Stimulated activated naive B cell treated with anti-CD40 and anti-IgM and Interleukin-4, amounts not matched to agents 10 μg/mL and 1 μg/mL and 100 μg/mL, for 72 hours (primary cell): ENCODE results near the gene ZNF655.
"Not testable (repeated sequence)": the region's sequence is repeated elsewhere in the genome, so short reads cannot be mapped to it uniquely, and the experiment has no call there.

Source experiments
- ATAC-seq, 2 donors: fragments of 150-1000 bp; cut with Tn5 transposase; replicated peaks; 2 replicates each; pipeline ENCODE4 v1.10.0; 2021; ENCODE audit warnings: moderate library complexity in 1 of 2
- DNase-seq: peaks from one replicate; pipeline ENCODE4 v3.0.0; 2021
- H3K27ac Mint-ChIP-seq: one replicate; pipeline ENCODE4 v1.8.0; 2022; ENCODE audit warnings: mild to moderate bottlenecking, mixed read lengths
- H3K27me3 Mint-ChIP-seq, 2 donors: one replicate each; pipeline ENCODE4 v1.8.0; 2022; ENCODE audit warnings: mixed read lengths in 2 of 2
- H3K36me3 Mint-ChIP-seq, 2 donors: one replicate each; pipeline ENCODE4 v1.8.0; 2022; ENCODE audit warnings: mixed read lengths in 2 of 2, mild to moderate bottlenecking in 1 of 2
- H3K4me1 Mint-ChIP-seq, 2 donors: one replicate each; pipeline ENCODE4 v1.8.0; 2022; ENCODE audit warnings: mixed read lengths in 2 of 2, mild to moderate bottlenecking in 1 of 2
- H3K4me3 Mint-ChIP-seq, 2 donors: one replicate each; pipeline ENCODE4 v1.8.0; 2022; ENCODE audit warnings: mild to moderate bottlenecking in 2 of 2, mixed read lengths in 2 of 2, moderate library complexity in 1 of 2
- H3K9me3 Mint-ChIP-seq, 2 donors: one replicate each; pipeline ENCODE4 v1.8.0; 2022; ENCODE audit warnings: mixed read lengths in 2 of 2, mild to moderate bottlenecking in 1 of 2

Gene ZNF655

GRCh38 chr7:99573257-99573656, 14.8 kb downstream of the ZNF655 start:
- Mint-ChIP-seq H3K4me3 (no peak overlapping the region), H3K27me3 (no peaks in the 10 kb centered on the region), H3K36me3 (peaks cover 25 to 33% of the 10 kb centered on the region in 2 donors), H3K9me3 (no peaks in the 10 kb centered on the region), H3K4me1 (peaks cover 4 to 11% of the 10 kb centered on the region in 2 donors), H3K27ac (no peak overlapping the region)
- no peak for ATAC-seq
- no peak for DNase-seq

- DNase-seq (no peak), ATAC-seq (no peak)
- Mint-ChIP-seq H3K4me3 (no peak overlapping the region), H3K9me3 (no peaks in the 10 kb centered on the region), H3K27me3 (no peaks in the 10 kb centered on the region), H3K36me3 (peaks cover 20 to 24% of the 10 kb centered on the region in 2 donors), H3K4me1 (peaks cover 15 to 32% of the 10 kb centered on the region in 2 donors), H3K27ac (no peak overlapping the region)
Observed at GRCh38 chr7:99576251-99576650, 17.8 kb downstream of the ZNF655 start.

GRCh38 chr7:99579281-99579955, 21.0 kb downstream of the ZNF655 start:
- peaks cover 0 to 4% of the 10 kb centered on the region in 2 donors for H3K36me3 Mint-ChIP-seq
- no peak for DNase-seq
- H3K9me3 Mint-ChIP-seq, result no peaks in the 10 kb centered on the region
- peak overlapping the region; percentile 92 for H3K4me3 Mint-ChIP-seq
- peaks cover 15 to 33% of the 10 kb centered on the region in 2 donors for H3K4me1 Mint-ChIP-seq
- peaks cover 0 to 6% of the 10 kb centered on the region in 2 donors for H3K27me3 Mint-ChIP-seq
- ATAC-seq, result no peak
- no peak overlapping the region for H3K27ac Mint-ChIP-seq

GRCh38 chr7:99579956-99580777, 21.7 kb downstream of the ZNF655 start:
- Mint-ChIP-seq H3K9me3 (no peaks in the 10 kb centered on the region), H3K4me3 (peak overlapping the region; percentile 92), H3K27ac (peak overlapping the region; percentile 47), H3K4me1 (peaks cover 15 to 33% of the 10 kb centered on the region in 2 donors), H3K36me3 (peaks cover 0 to 4% of the 10 kb centered on the region in 2 donors), H3K27me3 (peaks cover 0 to 6% of the 10 kb centered on the region in 2 donors)
- peak; percentile 64 to 70 for ATAC-seq
- DNase-seq, result no peak

- H3K36me3 Mint-ChIP-seq, DNase-seq, ATAC-seq, H3K9me3 Mint-ChIP-seq, H3K27me3 Mint-ChIP-seq: not testable (repeated sequence)
- H3K4me3 Mint-ChIP-seq, result peak overlapping the region; percentile 92
- peak overlapping the region; percentile 47 for H3K27ac Mint-ChIP-seq
- H3K4me1 Mint-ChIP-seq, result peaks cover 15 to 33% of the 10 kb centered on the region in 2 donors
Observed at GRCh38 chr7:99580778-99581332, 22.4 kb downstream of the ZNF655 start.

- no peaks in the 10 kb centered on the region for H3K36me3 Mint-ChIP-seq
- no peaks in the 10 kb centered on the region for H3K4me1 Mint-ChIP-seq
- H3K27me3 Mint-ChIP-seq, result peaks cover 9 to 21% of the 10 kb centered on the region in 2 donors
- ATAC-seq, result peak in 1 of 2 donors; percentile 27
- no peak overlapping the region for H3K27ac Mint-ChIP-seq
- DNase-seq, result no peak
- H3K9me3 Mint-ChIP-seq, result no peaks in the 10 kb centered on the region
- no peak overlapping the region for H3K4me3 Mint-ChIP-seq
Observed at GRCh38 chr7:99588868-99589267, 30.4 kb downstream of the ZNF655 start.

- H3K27me3 Mint-ChIP-seq, result no peaks in the 10 kb centered on the region
- no peaks in the 10 kb centered on the region for H3K9me3 Mint-ChIP-seq
- H3K4me3 Mint-ChIP-seq, result no peak overlapping the region
- H3K27ac Mint-ChIP-seq, result no peak overlapping the region
- ATAC-seq (peak; percentile 25 to 31), DNase-seq (no peak)
- H3K4me1 Mint-ChIP-seq, result no peaks in the 10 kb centered on the region
- peaks cover 0 to 5% of the 10 kb centered on the region in 2 donors for H3K36me3 Mint-ChIP-seq
Observed at GRCh38 chr7:99594948-99595745, 36.7 kb downstream of the ZNF655 start.

- DNase-seq (no peak), ATAC-seq (no peak)
- Mint-ChIP-seq H3K36me3 (peaks cover 0 to 6% of the 10 kb centered on the region in 2 donors), H3K4me3 (no peak overlapping the region), H3K4me1 (no peaks in the 10 kb centered on the region), H3K9me3 (no peaks in the 10 kb centered on the region), H3K27me3 (no peaks in the 10 kb centered on the region), H3K27ac (no peak overlapping the region)
Observed at GRCh38 chr7:99596408-99596955, 38.0 kb downstream of the ZNF655 start.

- no peaks in the 10 kb centered on the region for H3K9me3 Mint-ChIP-seq
- H3K27me3 Mint-ChIP-seq, result no peaks in the 10 kb centered on the region
- no peak for DNase-seq
- no peak for ATAC-seq
- no peak within 1 kb of the TSS for H3K27ac Mint-ChIP-seq
- H3K36me3 Mint-ChIP-seq, result peaks cover 0 to 6% of the 10 kb centered on the region in 2 donors
- H3K4me3 Mint-ChIP-seq, result no peak within 1 kb of the TSS
- no peaks in the 10 kb centered on the region for H3K4me1 Mint-ChIP-seq
Observed at GRCh38 chr7:99597762-99598501, 39.5 kb downstream of the ZNF655 start, which contains the start of gene TMEM225B. TSS of gene TMEM225B (plus strand) at chr7:99598267. CDS start at chr7:99604389, 6,122 bp downstream.

GRCh38 chr7:99599836-99600235, 41.4 kb downstream of the ZNF655 start:
- Mint-ChIP-seq H3K4me3 (no peak overlapping the region), H3K9me3 (no peaks in the 10 kb centered on the region), H3K4me1 (no peaks in the 10 kb centered on the region), H3K27ac (no peak overlapping the region), H3K36me3 (peaks cover 0 to 6% of the 10 kb centered on the region in 2 donors), H3K27me3 (no peaks in the 10 kb centered on the region)
- DNase-seq (no peak), ATAC-seq (no peak)

GRCh38 chr7:99601656-99602310, 43.3 kb downstream of the ZNF655 start:
- Mint-ChIP-seq H3K4me3 (no peak overlapping the region), H3K27me3 (no peaks in the 10 kb centered on the region), H3K27ac (no peak overlapping the region), H3K4me1 (no peaks in the 10 kb centered on the region), H3K9me3 (no peaks in the 10 kb centered on the region), H3K36me3 (peaks cover 0 to 6% of the 10 kb centered on the region in 2 donors)
- ATAC-seq (no peak), DNase-seq (no peak)

- Mint-ChIP-seq H3K36me3 (peaks cover 0 to 7% of the 10 kb centered on the region in 2 donors), H3K9me3 (no peaks in the 10 kb centered on the region), H3K27me3 (peaks cover 0 to 4% of the 10 kb centered on the region in 2 donors), H3K27ac (no peak overlapping the region), H3K4me1 (no peaks in the 10 kb centered on the region), H3K4me3 (no peak overlapping the region)
- ATAC-seq (no peak), DNase-seq (no peak)
Observed at GRCh38 chr7:99605527-99605926, 47.1 kb downstream of the ZNF655 start.

GRCh38 chr7:99606531-99606930, 48.1 kb downstream of the ZNF655 start:
- no peak for ATAC-seq
- no peak overlapping the region for H3K4me3 Mint-ChIP-seq
- no peaks in the 10 kb centered on the region for H3K9me3 Mint-ChIP-seq
- H3K36me3 Mint-ChIP-seq, result peaks cover 0 to 12% of the 10 kb centered on the region in 2 donors
- no peak overlapping the region for H3K27ac Mint-ChIP-seq
- H3K4me1 Mint-ChIP-seq, result no peaks in the 10 kb centered on the region
- DNase-seq, result no peak
- peaks cover 0 to 8% of the 10 kb centered on the region in 2 donors for H3K27me3 Mint-ChIP-seq
